K562 (cell line): ENCODE data around the gene LY6G6F. TPM values are rescaled to one million over a fixed set of nuclear protein-coding genes. Genes with fewer than 3 reads are reported as not detected.
A peak's percentile ranks its signal among the peaks of the same experiment; 100 is the strongest.

Source experiments
- BRD9 ChIP-seq: fragments of 450-650 bp; IDR thresholded peaks from 2 replicates; pipeline ENCODE4 v1.6.1; 2018; ENCODE audit warnings: low read depth; ENCODE audit not compliant: partially characterized antibody
- CBX3 ChIP-seq, 2 experiments: IDR thresholded peaks; 1 replicate in 1 of 2; 2 replicates in 1 of 2; pipeline ENCODE4 v1.6.1; 2012; ENCODE audit warnings: inconsistent platforms in 2 of 2, low read length in 2 of 2, borderline replicate concordance in 1 of 2, control low read depth in 1 of 2
- GABPA ChIP-seq: fragments of 200-800 bp; sonication (Bioruptor generic); conservative IDR thresholded peaks from 2 replicates; pipeline ENCODE4 v1.6.1; 2016; ENCODE audit warnings: low read depth, missing genetic modification characterization, missing compliant biosample characterization
- GABPB2 ChIP-seq: fragments of 250-450 bp; sonication (Bioruptor Pico); conservative IDR thresholded peaks from 2 replicates; pipeline ENCODE4 v1.5.1; 2021; ENCODE audit warnings: mild to moderate bottlenecking
- HDAC3 ChIP-seq: fragments of 450-650 bp; IDR thresholded peaks from 2 replicates; pipeline ENCODE4 v1.6.1; 2018; ENCODE audit warnings: borderline replicate concordance, mild to moderate bottlenecking, moderate library complexity; ENCODE audit not compliant: partially characterized antibody
- HIVEP1 ChIP-seq: fragments of 250-450 bp; sonication (Bioruptor Pico); IDR thresholded peaks from 2 replicates; pipeline ENCODE4 v1.4.0; 2020; ENCODE audit warnings: mild to moderate bottlenecking
- JUNB ChIP-seq: fragments of 450-650 bp; formaldehyde crosslinking; conservative IDR thresholded peaks from 2 replicates; pipeline ENCODE4 v1.4.0; 2020; ENCODE audit warnings: mild to moderate bottlenecking
- KHSRP ChIP-seq: fragments of 450-650 bp; IDR thresholded peaks from 2 replicates; pipeline ENCODE4 v1.6.1; 2017
- MEF2D ChIP-seq: conservative IDR thresholded peaks from 2 replicates; pipeline ENCODE4 v1.6.1; 2016; ENCODE audit warnings: low read depth, missing genetic modification characterization, missing compliant biosample characterization
- MXI1 ChIP-seq: IDR thresholded peaks from 2 replicates; pipeline ENCODE4 v1.6.1; 2011; ENCODE audit warnings: low read depth, mild to moderate bottlenecking, improper control_type of control experiment, low read length
- SIN3A ChIP-seq, 2 experiments: fragments of 150-350 bp in 1 of 2; IDR thresholded peaks; 2 replicates each; pipeline ENCODE4 v1.6.1; 2011 to 2016; ENCODE audit warnings: borderline replicate concordance in 2 of 2, low read depth in 2 of 2, low read length in 2 of 2, mild to moderate bottlenecking in 2 of 2, moderate library complexity in 2 of 2; ENCODE audit not compliant: control insufficient read depth in 1 of 2
- ZBTB26 ChIP-seq: fragments of 450-650 bp; formaldehyde crosslinking; IDR thresholded peaks from 2 replicates; pipeline ENCODE4 v1.4.0; 2022; ENCODE audit warnings: missing genetic modification characterization
- ZBTB49 ChIP-seq: sonication (generic); formaldehyde crosslinking; IDR thresholded peaks from 2 replicates; pipeline ENCODE4 v1.8.0; 2022; ENCODE audit warnings: missing genetic modification reagents, mild to moderate bottlenecking, borderline replicate concordance
- ZNF436 ChIP-seq: fragments of 250-450, 450-650 bp; sonication (Bioruptor Pico); formaldehyde crosslinking; IDR thresholded peaks from 2 replicates; pipeline ENCODE4 v1.7.0; 2020; ENCODE audit warnings: mild to moderate bottlenecking
- ZNF584 ChIP-seq: fragments of 200-800 bp; sonication (Bioruptor generic); IDR thresholded peaks from 2 replicates; pipeline ENCODE4 v1.6.1; 2016; ENCODE audit warnings: low read depth, mild to moderate bottlenecking, missing genetic modification characterization, missing compliant biosample characterization
- ZNF717 ChIP-seq: fragments of 250-450 bp; sonication (Bioruptor Pico); IDR thresholded peaks from 2 replicates; pipeline ENCODE4 v1.5.0; 2021
- ZNF780A ChIP-seq: fragments of 250-450 bp; sonication (Bioruptor Pico); IDR thresholded peaks from 2 replicates; pipeline ENCODE4 v1.5.0; 2021; ENCODE audit warnings: mild to moderate bottlenecking
- ZSCAN29 ChIP-seq: fragments of 450-650 bp; IDR thresholded peaks from 2 replicates; pipeline ENCODE4 v1.6.1; 2017
- polyA plus RNA-seq, 8 experiments: library from polyadenylated mRNA; depleted of rRNA in 4 of 8; stranded (reverse) in 5 of 8; unstranded in 3 of 8; fragments of >200 nt; fragmentation: Nextera tagmentation in 2 of 8; fragmentation: Illumina TruSeq in 1 of 8; extraction: Ambion mirVana in 2 of 8; extraction: Trizol in 1 of 8; gene quantifications; 2 replicates each; pipeline versions ENCODE4 v1.2.1 to v1.2.3, GENCODE V29; 2011 to 2014; ENCODE audit warnings: inconsistent platforms in 1 of 8, missing spikeins in 1 of 8
- total RNA-seq, 7 experiments: library from RNA; depleted of rRNA in 6 of 7; stranded (reverse); fragments of >200 nt in 6 of 7; fragmentation: Illumina TruSeq in 2 of 7; extraction: Trizol in 2 of 7; gene quantifications; 2 replicates each; pipeline versions ENCODE4 v1.2.1 to v1.2.3, GENCODE V29; 2011 to 2021; ENCODE audit warnings: low replicate concordance in 1 of 7
- TF ChIP-seq, protein P1 (sequence below): fragments of 250-450 bp; sonication (Bioruptor Pico); IDR thresholded peaks from 2 replicates; pipeline ENCODE4 v1.8.0; 2022; ENCODE audit warnings: inconsistent platforms, mild to moderate bottlenecking, moderate library complexity, borderline replicate concordance
- TF ChIP-seq, protein P2 (sequence below), 2 experiments: fragments of 450-650 bp in 1 of 2; sonication (generic) in 1 of 2; formaldehyde crosslinking; conservative IDR thresholded peaks; 2 replicates each; pipeline versions ENCODE4 v1.4.0 to v1.8.1; 2020 to 2022; ENCODE audit warnings: mild to moderate bottlenecking in 1 of 2, missing genetic modification reagents in 1 of 2
- TF ChIP-seq, protein P3 (sequence below): fragments of 250-450 bp; sonication (Bioruptor Pico); IDR thresholded peaks from 2 replicates; pipeline ENCODE4 v1.8.0; 2021; ENCODE audit warnings: borderline replicate concordance, mild to moderate bottlenecking, moderate library complexity; ENCODE audit not compliant: poor library complexity, severe bottlenecking

The LY6G6F gene
- total and polyA plus RNA-seq, 9 of the 15 experiments (the other 6 are each of a cell fraction or from before 2014, with no cell fraction given): 0.14 to 0.50 (median 0.28) TPM; not detected in 2

DNA sequence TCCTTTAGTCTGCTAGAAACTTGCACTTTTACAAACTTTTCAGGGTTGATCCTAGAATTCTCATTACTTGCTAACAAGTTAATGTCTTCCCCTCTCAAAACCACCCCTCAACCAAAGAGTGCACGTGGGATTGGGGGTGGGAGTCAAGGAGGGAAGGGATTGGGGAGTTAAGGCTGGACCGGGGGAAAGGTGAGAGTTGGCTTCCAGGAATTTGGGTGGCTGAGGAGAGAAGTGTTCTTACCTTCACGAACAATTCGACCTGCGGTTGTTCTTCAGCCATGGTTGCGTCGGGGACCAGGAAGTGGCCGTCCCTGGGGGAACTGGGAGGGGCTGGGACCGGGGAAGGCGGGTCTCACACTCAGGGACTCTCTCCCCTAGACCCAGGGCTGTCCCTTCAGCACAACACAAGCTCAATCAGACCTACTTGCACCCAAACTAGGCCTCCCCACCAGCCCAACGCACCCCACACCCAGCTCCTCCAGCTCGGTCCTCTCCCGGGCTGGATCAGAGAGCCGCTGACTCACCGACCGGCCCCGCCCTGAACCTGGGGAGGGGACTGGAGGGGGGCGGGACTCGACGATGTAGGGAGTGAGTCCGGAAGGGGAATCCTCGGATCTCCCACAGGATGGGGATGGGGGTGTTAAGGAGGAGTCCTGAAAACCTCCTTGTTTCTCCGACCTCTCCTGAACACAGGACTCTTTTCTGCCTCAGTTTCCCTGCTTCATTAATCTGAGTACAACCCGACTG lies 29.5 kb downstream of the LY6G6F start, which contains the start of gene CLIC1 (continued):
- TF ChIP-seq CBX3 (IDR thresholded peaks at IDR 0.05; ENCODE audit: borderline replicate concordance in 1 of 2, low read length in 2 of 2): peak in 1 of 2 experiments; percentile 92; a peak in 2 of 3 replicates
- TF ChIP-seq ZNF584 (CRISPR knock-in tag): no peak
- peak; percentile 64; the same call in 1 of the 2 replicates for TF ChIP-seq ZNF436 (CRISPR knock-in tag)
- 0 out of 2 replicates have a peak, but pooled peaks have one; percentile 19 for TF ChIP-seq MEF2D (tag)
- peak; percentile 56 for TF ChIP-seq ZNF717 (CRISPR knock-in tag)
- TF ChIP-seq, protein P1, sequence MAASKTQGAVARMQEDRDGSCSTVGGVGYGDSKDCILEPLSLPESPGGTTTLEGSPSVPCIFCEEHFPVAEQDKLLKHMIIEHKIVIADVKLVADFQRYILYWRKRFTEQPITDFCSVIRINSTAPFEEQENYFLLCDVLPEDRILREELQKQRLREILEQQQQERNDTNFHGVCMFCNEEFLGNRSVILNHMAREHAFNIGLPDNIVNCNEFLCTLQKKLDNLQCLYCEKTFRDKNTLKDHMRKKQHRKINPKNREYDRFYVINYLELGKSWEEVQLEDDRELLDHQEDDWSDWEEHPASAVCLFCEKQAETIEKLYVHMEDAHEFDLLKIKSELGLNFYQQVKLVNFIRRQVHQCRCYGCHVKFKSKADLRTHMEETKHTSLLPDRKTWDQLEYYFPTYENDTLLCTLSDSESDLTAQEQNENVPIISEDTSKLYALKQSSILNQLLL: no peak
- TF ChIP-seq GABPA (tag): no peak
- no peak for TF ChIP-seq BRD9
- 0 out of 2 replicates have a peak, but pooled peaks have one; percentile 26 for TF ChIP-seq ZNF780A (CRISPR knock-in tag)
- TF ChIP-seq JUNB: peak; percentile 91
- peak; percentile 86; the same call in 1 of the 2 replicates for TF ChIP-seq GABPB2 (CRISPR knock-in tag)
- TF ChIP-seq HIVEP1: peak; percentile 92
- 0 out of 2 replicates have a peak, but pooled peaks have one; percentile 23 for TF ChIP-seq KHSRP
- TF ChIP-seq, protein P2, sequence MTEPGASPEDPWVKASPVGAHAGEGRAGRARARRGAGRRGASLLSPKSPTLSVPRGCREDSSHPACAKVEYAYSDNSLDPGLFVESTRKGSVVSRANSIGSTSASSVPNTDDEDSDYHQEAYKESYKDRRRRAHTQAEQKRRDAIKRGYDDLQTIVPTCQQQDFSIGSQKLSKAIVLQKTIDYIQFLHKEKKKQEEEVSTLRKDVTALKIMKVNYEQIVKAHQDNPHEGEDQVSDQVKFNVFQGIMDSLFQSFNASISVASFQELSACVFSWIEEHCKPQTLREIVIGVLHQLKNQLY (CRISPR knock-in tag; conservative IDR thresholded peaks at IDR 0.05): peak in 1 of 2 experiments; percentile 76; a peak in 1 of 4 replicates
- TF ChIP-seq SIN3A (IDR thresholded peaks at IDR 0.05; ENCODE audit: borderline replicate concordance in 2 of 2, control insufficient read depth in 1 of 2, low read depth in 2 of 2, low read length in 2 of 2): peak in 1 of 2 experiments; percentile 85; a peak in 2 of 4 replicates
- no peak for TF ChIP-seq HDAC3
- TF ChIP-seq ZBTB26 (CRISPR knock-in tag): peak; percentile 35; the same call in 1 of the 2 replicates
- no peak; the same call in 1 of the 2 replicates for TF ChIP-seq MXI1
- TF ChIP-seq ZBTB49: peak; percentile 39; the same call in 1 of the 2 replicates
- TF ChIP-seq ZSCAN29: no peak
- TF ChIP-seq, protein P3, sequence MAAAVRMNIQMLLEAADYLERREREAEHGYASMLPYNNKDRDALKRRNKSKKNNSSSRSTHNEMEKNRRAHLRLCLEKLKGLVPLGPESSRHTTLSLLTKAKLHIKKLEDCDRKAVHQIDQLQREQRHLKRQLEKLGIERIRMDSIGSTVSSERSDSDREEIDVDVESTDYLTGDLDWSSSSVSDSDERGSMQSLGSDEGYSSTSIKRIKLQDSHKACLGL (CRISPR knock-in tag): peak; percentile 28
